HCT116 (cell line): ENCODE measurements around the gene CCDC183. TPM values are rescaled to one million over a fixed set of nuclear protein-coding genes. Genes with fewer than 3 reads are reported as not detected.
A peak's percentile ranks its signal among the peaks of the same experiment; 100 is the strongest.

Experiments
- ATAC-seq: fragments of 200-7000 bp; cut with Tn5 transposase; 2 replicates; pipeline ENCODE4 v1.9.1; 2020; ENCODE audit warnings: mild to moderate bottlenecking, moderate library complexity
- BruUV-seq: library from RNA; stranded (reverse); fragments of 400-500 nt; replicated peaks from 2 replicates; lab custom pipeline; 2021; lab: Mats Ljungman, UMichigan
- CTCF ChIA-PET: fragments of 300-600 bp; sonication (Branson Sonifier 250); formaldehyde crosslinking; loops from one replicate; lab custom pipeline; 2021; ENCODE audit warnings: antibody characterized with exemption; lab: Charles Lee
- POLR2A ChIA-PET: fragments of 300-600, 350-600 bp; sonication (Branson Sonifier 250); formaldehyde crosslinking; loops from one replicate; lab custom pipeline; 2021; ENCODE audit warnings: antibody characterized with exemption; lab: Charles Lee
- RAD21 ChIA-PET, 2 experiments: fragments of 300-600 bp; sonication (Branson Sonifier 250); formaldehyde crosslinking; loops; one replicate each; lab custom pipeline; 2023; ENCODE audit warnings: low total read pairs in 2 of 2; ENCODE audit not compliant: uncharacterized antibody in 2 of 2, unreplicated experiment in 2 of 2, low non-redundant PET in 1 of 2; lab: Charles Lee
- DNase-seq: peaks from one replicate; pipeline ENCODE4 v3.0.0-alpha.2; 2010; ENCODE audit warnings: low read depth, low spot score
- H2AFZ ChIP-seq: fragments of 200-600 bp; shearing (Covaris generic), sonication (generic); 2 replicates; pipeline ENCODE4 v1.6.1; 2017; ENCODE audit warnings: low read depth, mixed run types, mixed read lengths, antibody characterized with exemption, low read length; ENCODE audit not compliant: poor library complexity, severe bottlenecking
- H3K27ac ChIP-seq: 2 replicates; pipeline ENCODE4 v1.5.1; 2012; ENCODE audit warnings: low read depth, low read length
- H3K27me3 ChIP-seq: fragments of 200-600 bp; sonication (generic); 2 replicates; pipeline ENCODE4 v1.6.1; 2016; ENCODE audit warnings: mixed run types, low read length, mixed read lengths; ENCODE audit not compliant: insufficient read depth
- H3K36me3 ChIP-seq, 2 experiments: fragments of 200-500 bp in 1 of 2; fragments of 200-600 bp in 1 of 2; sonication (Bioruptor generic) in 1 of 2; sonication (generic) in 1 of 2; 2 replicates each; pipeline versions ENCODE4 v1.5.1 to v1.6.1; 2014 to 2016; ENCODE audit warnings: low read length in 2 of 2, inconsistent platforms in 1 of 2, mixed read lengths in 1 of 2, mixed run types in 1 of 2; ENCODE audit not compliant: insufficient read depth in 2 of 2, control insufficient read depth in 1 of 2
- H3K4me1 ChIP-seq, 2 experiments: fragments of 200-600 bp in 1 of 2; sonication (generic) in 1 of 2; 2 replicates each; pipeline versions ENCODE4 v1.5.1 to v1.6.1; 2012 to 2017; ENCODE audit warnings: low read length in 2 of 2, inconsistent platforms in 1 of 2, mild to moderate bottlenecking in 1 of 2, mixed read lengths in 1 of 2, mixed run types in 1 of 2, moderate library complexity in 1 of 2; ENCODE audit not compliant: insufficient read depth in 2 of 2, control insufficient read depth in 1 of 2
- H3K4me2 ChIP-seq: fragments of 200-600 bp; sonication (generic); 2 replicates; pipeline ENCODE4 v1.6.1; 2017; ENCODE audit warnings: mixed run types, low read length, mixed read lengths
- H3K4me3 ChIP-seq, 2 experiments: fragments of 200-600 bp in 1 of 2; sonication (generic) in 1 of 2; replicated peaks in 1 of 2; 2 replicates each; pipeline ENCODE4 v1.5.1; 2011 to 2016; ENCODE audit warnings: low read length in 2 of 2, control low read depth in 1 of 2, low read depth in 1 of 2, mild to moderate bottlenecking in 1 of 2, mixed read lengths in 1 of 2, mixed run types in 1 of 2
- H3K79me2 ChIP-seq: fragments of 200-600 bp; sonication (generic); 2 replicates; pipeline ENCODE4 v1.6.1; 2017; ENCODE audit warnings: mild to moderate bottlenecking, mixed run types, low read length, moderate library complexity, mixed read lengths; ENCODE audit not compliant: insufficient read depth
- H3K9ac ChIP-seq: fragments of 200-600 bp; sonication (generic); 2 replicates; pipeline ENCODE4 v1.6.1; 2016; ENCODE audit warnings: low read length, mixed read lengths
- H3K9me2 ChIP-seq: fragments of 200-600 bp; sonication (generic), shearing (Covaris generic); 2 replicates; pipeline ENCODE4 v1.6.1; 2017; ENCODE audit warnings: mixed run types, mild to moderate bottlenecking, moderate library complexity; ENCODE audit not compliant: insufficient read depth
- H3K9me3 ChIP-seq, 2 experiments: fragments of 200-500 bp in 1 of 2; fragments of 200-600 bp in 1 of 2; sonication (Bioruptor generic) in 1 of 2; sonication (generic) in 1 of 2; 2 replicates each; pipeline ENCODE4 v1.6.1; 2014 to 2017; ENCODE audit warnings: low read length in 2 of 2, mixed read lengths in 2 of 2, inconsistent platforms in 1 of 2, low read depth in 1 of 2, mild to moderate bottlenecking in 1 of 2, mixed run types in 1 of 2, moderate library complexity in 1 of 2; ENCODE audit not compliant: control insufficient read depth in 1 of 2, insufficient read depth in 1 of 2
- H4K20me1 ChIP-seq: fragments of 200-600 bp; sonication (generic), shearing (Covaris generic); 2 replicates; pipeline ENCODE4 v1.6.1; 2017; ENCODE audit warnings: mixed run types, mild to moderate bottlenecking, moderate library complexity; ENCODE audit not compliant: insufficient read depth
- CEBPB ChIP-seq: IDR thresholded peaks from 2 replicates; pipeline ENCODE4 v1.6.1; 2012; ENCODE audit warnings: low read depth
- ELF1 ChIP-seq: IDR thresholded peaks from 2 replicates; pipeline ENCODE4 v1.6.1; 2012; ENCODE audit warnings: low read depth, borderline replicate concordance
- EZH2phosphoT487 ChIP-seq: fragments of 200-600 bp; IDR thresholded peaks from 2 replicates; pipeline ENCODE4 v1.6.1; 2018; ENCODE audit warnings: antibody characterized with exemption, borderline replicate concordance
- POLR2A ChIP-seq: IDR thresholded peaks from 2 replicates; pipeline ENCODE4 v1.7.0; 2011; ENCODE audit warnings: borderline replicate concordance; ENCODE audit not compliant: insufficient read depth, insufficient read length; ENCODE audit errors: extremely low read depth
- RAD21 ChIP-seq: IDR thresholded peaks from 2 replicates; pipeline ENCODE4 v1.6.1; 2012; ENCODE audit warnings: low read depth, mild to moderate bottlenecking
- SRF ChIP-seq: IDR thresholded peaks from 2 replicates; pipeline ENCODE4 v1.6.1; 2012; ENCODE audit warnings: low read depth
- TCF7L2 ChIP-seq: IDR thresholded peaks from 2 replicates; pipeline ENCODE4 v1.7.0; 2011; ENCODE audit warnings: borderline replicate concordance, inconsistent platforms; ENCODE audit not compliant: insufficient read depth, insufficient read length; ENCODE audit errors: extremely low read depth
- YY1 ChIP-seq: IDR thresholded peaks from 2 replicates; pipeline ENCODE4 v1.6.1; 2011; ENCODE audit warnings: low read length, low read depth, moderate library complexity, mild to moderate bottlenecking; ENCODE audit not compliant: insufficient replicate concordance; ENCODE audit errors: extremely low read depth
- ZFX ChIP-seq: fragments of 450-650 bp; IDR thresholded peaks from 2 replicates; pipeline ENCODE4 v1.6.1; 2017
- intact Hi-C: fragments of 100-400 bp; cut with micrococcal nuclease; formaldehyde crosslinking; loops from 2 replicates; pipeline ENCODE4 v1.10.0; 2022
- total RNA-seq: library from RNA; stranded (reverse); gene quantifications from one replicate; pipeline ENCODE4 v1.2.1, GENCODE V29; 2021; ENCODE audit not compliant: unreplicated experiment
- TF ChIP-seq, protein P1 (sequence below): IDR thresholded peaks from 2 replicates; pipeline ENCODE4 v1.6.1; 2012
- TF ChIP-seq, protein P2 (sequence below): IDR thresholded peaks from 2 replicates; pipeline ENCODE4 v1.6.1; 2012; ENCODE audit warnings: low read depth

The CCDC183 gene
- total RNA-seq, 1 experiment from 2014 or later, result 2.8 TPM

DNA sequence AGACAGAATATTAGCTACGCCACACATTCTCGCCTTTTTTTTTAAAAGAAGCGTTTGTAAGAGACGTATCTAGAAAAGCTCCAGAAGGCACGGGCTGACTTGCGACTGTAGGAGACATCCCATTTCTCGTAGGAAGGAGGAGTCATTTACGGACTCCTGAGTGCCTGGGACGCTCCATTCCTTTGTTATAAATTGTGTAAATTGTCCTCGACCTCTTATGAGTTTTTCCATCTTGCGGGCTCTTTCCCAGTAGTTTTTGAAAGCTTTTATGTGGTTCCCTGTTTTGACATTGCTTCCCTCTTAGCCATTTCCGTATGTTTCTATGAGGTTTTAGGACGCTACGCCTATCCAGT, 12.6 kb downstream of the CCDC183 start:
- Histone ChIP-seq H3K36me3 (peaks cover 8 to 14% of the 10 kb centered on the region in 2 experiments; a peak in 3 of 4 replicates), H3K9me2 (no peaks in the 10 kb centered on the region), H3K9me3 (no peaks in the 10 kb centered on the region), H3K79me2 (peaks cover 60% of the 10 kb centered on the region), H4K20me1 (no peaks in the 10 kb centered on the region), H3K4me2 (peak overlapping the region; percentile 74), H2AFZ (no peak overlapping the region), H3K9ac (peak overlapping the region; percentile 96), H3K27ac (peak overlapping the region; percentile 97), H3K4me1 (peaks cover 14 to 19% of the 10 kb centered on the region in 2 experiments), H3K27me3 (no peaks in the 10 kb centered on the region), H3K4me3 (peak overlapping the region; percentile 79 to 93)
- ChIA-PET POLR2A (interaction anchor here (1.9 kb wide), 1 partner anchor 8 kb away, joined by 4 read pairs; no protein-coding TSS in a partner anchor), CTCF (no interaction called here), RAD21 (no interaction called here)
- BruUV-seq, result no TSS peak
- intact Hi-C loops, result no loop called here
- DNase-seq (no peak), ATAC-seq (no peak)
- no peak for TF ChIP-seq SRF
- TF ChIP-seq EZH2phosphoT487, result no peak
- TF ChIP-seq, protein P1, sequence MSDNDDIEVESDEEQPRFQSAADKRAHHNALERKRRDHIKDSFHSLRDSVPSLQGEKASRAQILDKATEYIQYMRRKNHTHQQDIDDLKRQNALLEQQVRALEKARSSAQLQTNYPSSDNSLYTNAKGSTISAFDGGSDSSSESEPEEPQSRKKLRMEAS, result no peak
- no peak for TF ChIP-seq CEBPB
- TF ChIP-seq, protein P2, sequence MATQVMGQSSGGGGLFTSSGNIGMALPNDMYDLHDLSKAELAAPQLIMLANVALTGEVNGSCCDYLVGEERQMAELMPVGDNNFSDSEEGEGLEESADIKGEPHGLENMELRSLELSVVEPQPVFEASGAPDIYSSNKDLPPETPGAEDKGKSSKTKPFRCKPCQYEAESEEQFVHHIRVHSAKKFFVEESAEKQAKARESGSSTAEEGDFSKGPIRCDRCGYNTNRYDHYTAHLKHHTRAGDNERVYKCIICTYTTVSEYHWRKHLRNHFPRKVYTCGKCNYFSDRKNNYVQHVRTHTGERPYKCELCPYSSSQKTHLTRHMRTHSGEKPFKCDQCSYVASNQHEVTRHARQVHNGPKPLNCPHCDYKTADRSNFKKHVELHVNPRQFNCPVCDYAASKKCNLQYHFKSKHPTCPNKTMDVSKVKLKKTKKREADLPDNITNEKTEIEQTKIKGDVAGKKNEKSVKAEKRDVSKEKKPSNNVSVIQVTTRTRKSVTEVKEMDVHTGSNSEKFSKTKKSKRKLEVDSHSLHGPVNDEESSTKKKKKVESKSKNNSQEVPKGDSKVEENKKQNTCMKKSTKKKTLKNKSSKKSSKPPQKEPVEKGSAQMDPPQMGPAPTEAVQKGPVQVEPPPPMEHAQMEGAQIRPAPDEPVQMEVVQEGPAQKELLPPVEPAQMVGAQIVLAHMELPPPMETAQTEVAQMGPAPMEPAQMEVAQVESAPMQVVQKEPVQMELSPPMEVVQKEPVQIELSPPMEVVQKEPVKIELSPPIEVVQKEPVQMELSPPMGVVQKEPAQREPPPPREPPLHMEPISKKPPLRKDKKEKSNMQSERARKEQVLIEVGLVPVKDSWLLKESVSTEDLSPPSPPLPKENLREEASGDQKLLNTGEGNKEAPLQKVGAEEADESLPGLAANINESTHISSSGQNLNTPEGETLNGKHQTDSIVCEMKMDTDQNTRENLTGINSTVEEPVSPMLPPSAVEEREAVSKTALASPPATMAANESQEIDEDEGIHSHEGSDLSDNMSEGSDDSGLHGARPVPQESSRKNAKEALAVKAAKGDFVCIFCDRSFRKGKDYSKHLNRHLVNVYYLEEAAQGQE, result no peak
- TF ChIP-seq ELF1, result no peak
- TF ChIP-seq YY1, result no peak
- TF ChIP-seq POLR2A, result no peak
- no peak for TF ChIP-seq ZFX
- TF ChIP-seq TCF7L2, result no peak
- TF ChIP-seq RAD21, result no peak
